SH-SY5Y (cell line): ENCODE results near the gene SOCS2.

Source experiments
- GATA2 ChIP-seq: IDR thresholded peaks from 2 replicates; pipeline ENCODE4 v1.6.1; 2011; ENCODE audit warnings: mild to moderate bottlenecking, low read depth, low read length
- GATA3 ChIP-seq: IDR thresholded peaks from 2 replicates; pipeline ENCODE4 v1.6.1; 2011; ENCODE audit warnings: low read depth, mild to moderate bottlenecking, low read length, moderate library complexity

The SOCS2 gene

DNA sequence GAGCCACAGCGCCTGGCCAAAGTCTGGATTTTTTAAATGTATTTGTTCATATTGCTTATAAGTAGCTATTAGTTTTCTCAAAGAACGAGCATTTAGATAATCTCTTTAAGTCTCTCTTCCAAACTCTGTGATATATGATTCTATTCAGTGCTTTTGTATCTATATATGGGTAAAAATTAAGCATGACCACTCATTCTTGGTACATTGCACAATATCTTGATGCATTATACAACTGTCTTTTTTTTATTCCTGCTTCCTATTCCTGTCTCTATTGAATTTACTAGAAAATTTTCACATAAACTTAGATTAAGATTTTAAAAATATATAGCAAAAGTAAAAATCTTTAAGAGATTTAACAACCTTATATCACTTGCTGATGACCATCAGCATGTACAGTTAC lies 29.1 kb downstream of the SOCS2 start:
- TF ChIP-seq GATA2: no peak
- no peak for TF ChIP-seq GATA3

DNA sequence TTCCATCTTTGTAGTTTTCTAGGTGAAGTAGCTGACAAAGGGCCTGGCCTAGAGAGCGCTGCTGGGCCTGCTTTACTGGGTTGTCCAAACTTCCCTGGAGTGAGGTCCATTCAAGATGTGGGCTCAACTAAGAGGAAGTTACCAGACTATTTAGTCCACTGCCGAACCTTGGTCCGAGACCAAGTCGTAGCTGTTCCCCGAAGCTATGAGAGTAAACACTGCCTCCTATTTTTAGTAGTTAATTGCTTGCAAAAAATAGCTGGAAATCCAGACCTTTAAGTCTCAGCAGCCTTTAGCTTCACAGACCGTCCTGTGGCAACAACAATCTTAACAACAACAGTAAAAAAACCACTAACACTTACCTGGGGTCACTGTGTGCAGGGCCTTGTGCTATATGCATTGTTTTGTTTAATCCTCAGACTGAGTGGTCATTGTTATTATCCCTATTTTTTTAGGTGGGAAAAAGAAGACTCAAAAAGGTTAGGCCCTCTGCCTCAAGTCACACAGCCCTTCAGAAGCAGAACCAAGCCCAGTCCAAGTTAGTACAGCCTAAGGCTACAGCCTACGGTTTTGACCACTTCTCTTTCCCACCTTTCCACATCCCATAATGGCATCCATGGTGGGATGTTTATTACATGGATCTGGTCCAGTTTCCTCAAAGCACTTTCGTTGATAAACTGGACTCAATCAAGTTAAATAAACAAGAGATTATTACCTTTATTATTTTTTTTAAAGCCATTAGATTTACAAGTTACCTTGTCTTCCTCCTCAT lies 30.6 kb downstream of the SOCS2 start:
- no peak for TF ChIP-seq GATA3
- no peak for TF ChIP-seq GATA2

DNA sequence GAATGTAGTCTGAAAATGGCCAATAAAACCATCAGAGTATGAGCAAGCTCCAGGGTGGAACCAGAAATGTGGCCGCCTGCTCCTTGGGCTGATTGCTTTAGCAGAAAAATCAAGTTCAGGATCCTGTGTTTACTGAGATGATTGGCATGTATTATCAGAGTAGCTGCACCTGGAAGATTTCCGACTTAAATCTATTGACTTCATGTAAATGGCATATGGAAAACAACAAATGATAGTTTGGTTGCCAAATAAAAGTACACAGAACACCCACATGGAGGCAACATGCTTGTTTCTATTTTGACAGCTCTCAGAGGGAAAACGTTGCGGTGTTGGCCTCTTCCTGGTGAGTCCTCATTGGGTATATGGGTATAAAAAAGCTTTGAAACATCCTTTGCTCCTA lies 31.3 kb downstream of the SOCS2 start:
- TF ChIP-seq GATA2: no peak
- TF ChIP-seq GATA3: no peak

DNA sequence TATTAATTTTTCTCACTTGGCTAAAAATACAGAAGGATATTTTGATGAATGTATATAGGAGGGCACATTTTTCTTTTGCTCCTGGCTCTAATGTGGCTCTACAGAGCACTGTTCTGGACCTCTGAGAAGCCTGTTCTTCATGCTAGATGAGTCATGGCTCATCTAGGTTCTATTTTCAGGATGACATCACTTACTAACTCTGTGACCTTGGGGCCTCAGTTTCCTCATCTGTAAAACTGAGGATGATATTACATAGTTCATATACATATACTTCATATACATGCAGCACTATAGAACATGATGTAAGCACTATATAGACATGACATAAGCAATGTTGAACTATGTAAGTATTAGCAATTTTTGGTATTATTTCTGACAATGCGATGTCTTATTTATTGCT lies 35.8 kb downstream of the SOCS2 start:
- TF ChIP-seq GATA2 (no peak), GATA3 (no peak)

DNA sequence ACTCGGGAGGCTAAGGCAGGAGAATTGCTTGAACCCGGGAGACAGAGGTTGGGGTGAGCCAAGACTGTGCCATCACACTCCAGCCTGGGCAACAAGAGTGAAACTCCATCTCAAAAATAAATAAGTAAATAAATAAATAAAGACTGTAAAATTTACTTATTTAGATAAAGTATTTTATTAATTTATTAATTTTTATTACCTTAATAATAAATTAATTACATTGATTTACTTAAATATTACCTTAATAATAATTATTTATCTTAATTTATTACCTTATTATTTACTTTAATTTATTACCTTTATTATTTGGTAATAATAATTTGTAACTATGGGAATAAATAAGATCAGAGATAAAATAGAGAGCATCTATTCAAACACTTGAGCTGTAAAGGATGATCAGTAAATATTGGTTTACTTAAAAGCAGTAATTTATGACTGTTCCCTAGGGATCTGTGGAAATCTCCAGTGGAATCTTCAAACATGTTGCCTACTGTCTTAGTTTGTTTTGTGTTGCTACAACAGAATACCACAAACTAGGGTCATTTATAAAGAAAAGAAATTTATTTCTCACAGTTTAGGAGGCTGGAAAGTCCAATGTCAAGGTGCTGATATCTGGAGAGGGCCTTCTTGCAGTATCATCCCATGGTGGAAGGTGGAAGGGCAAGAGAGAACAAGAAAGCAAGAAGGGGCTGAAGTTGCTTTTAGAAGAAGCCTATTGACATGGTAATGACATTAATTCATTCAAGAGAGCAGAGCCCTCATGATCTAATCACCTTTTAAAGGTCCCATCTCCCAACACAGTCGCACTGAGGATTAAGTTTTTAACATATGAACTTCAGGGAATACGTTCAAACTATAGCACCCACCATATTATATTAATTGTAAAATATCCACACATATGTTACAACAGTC lies 37.1 kb downstream of the SOCS2 start:
- TF ChIP-seq GATA2: no peak
- no peak for TF ChIP-seq GATA3

DNA sequence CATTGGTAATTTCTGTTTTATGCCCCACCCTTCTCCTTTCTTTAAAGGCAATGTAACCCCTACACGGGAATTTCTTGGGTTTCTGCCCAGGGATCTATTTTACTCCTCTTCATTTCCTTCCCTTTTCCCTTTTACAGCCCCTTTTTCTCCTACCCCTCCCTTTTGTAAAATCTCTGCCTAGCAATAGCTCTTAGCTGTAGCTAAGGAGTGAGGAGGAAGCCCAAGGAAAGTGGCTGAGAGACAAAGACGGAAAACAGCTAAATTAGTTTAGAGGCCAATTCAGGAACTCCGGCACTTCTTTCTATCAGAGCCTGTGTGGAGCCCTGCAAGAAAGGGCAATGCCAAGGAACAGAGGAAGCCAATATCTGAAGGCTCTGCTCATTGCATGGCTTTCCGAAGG lies 40.3 kb downstream of the SOCS2 start:
- TF ChIP-seq GATA3: no peak
- TF ChIP-seq GATA2: no peak

DNA sequence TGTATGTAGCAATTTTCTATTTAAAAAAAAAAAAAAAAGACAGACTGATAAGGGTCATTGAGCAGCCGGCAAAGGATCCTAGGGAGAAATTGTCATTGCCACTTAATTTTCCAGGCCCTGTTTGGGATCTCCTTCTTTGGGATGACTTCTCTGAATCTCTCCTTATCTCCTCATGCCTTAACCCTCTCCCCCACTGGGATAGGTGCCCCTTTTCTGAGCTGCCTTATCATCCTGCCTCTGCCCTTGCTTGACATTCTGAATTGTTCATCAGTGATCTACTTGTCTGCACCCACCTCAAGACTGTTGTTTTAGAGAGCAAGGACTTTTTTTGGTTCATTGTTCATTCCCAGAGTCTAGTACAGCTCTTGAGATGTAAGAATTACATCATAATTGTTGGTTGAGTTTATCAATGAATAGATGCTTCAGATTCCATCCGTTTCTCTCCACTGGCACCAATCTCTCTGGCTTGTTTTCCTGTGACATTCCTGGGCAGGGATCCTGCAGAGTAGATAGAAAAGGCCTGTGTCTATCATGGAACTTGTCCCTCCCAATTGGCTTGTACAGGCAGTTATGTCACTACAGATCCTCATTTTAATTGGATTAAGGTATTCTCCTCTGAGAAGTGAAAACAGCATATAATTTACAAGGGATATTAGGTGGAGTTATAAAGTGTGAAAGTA lies 42.6 kb downstream of the SOCS2 start:
- TF ChIP-seq GATA2: no peak
- no peak for TF ChIP-seq GATA3

DNA sequence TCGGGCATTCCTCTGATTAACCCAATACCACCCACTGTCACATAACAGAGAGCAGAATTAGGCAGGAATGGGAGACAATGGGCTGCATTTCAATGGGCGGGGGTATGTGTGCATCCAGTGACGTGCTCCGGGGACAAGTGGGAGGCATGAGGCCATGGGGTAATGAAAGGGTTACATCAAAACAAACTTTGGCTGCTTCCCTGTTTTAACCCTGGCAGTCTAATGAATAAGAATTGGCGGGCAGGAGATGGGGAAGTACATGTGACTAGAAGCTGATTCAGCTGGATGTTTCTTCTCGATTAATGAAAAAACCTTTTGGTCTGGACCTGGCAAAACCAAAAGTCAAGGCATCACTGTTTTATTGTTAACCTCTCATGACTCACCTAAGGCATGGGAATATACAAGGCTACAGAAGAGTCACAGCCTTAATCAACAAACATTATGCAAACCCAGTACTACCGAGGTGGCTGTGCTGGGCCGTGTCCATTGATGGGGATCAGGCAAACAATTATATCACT lies 44.2 kb downstream of the SOCS2 start:
- TF ChIP-seq GATA3 (no peak), GATA2 (no peak)

DNA sequence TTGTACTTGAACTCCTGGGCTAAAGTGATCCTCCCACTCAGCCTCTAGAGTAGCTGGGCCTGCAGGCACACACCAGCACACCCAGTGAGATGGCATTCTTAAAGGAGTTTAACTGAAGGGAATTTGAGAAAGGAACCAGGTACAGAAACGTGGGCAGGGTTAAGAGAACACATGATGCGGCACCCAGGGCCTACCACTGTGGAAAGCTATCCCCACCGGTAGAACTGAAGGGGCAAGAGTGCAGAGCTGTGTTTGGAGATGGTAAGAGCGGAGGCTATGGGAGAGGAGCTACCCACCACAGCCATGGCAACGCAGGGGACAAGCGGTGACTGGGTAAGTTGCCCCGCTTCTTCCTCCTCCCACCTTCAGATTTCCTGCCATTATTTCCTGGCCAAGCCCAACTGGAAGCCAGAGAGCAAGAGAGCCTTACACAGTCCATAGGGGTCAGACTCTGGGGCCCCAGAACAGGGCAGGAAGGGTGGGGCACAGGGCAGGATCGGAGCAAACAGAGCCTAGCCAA lies 46.5 kb downstream of the SOCS2 start:
- TF ChIP-seq GATA3 (no peak), GATA2 (no peak)

DNA sequence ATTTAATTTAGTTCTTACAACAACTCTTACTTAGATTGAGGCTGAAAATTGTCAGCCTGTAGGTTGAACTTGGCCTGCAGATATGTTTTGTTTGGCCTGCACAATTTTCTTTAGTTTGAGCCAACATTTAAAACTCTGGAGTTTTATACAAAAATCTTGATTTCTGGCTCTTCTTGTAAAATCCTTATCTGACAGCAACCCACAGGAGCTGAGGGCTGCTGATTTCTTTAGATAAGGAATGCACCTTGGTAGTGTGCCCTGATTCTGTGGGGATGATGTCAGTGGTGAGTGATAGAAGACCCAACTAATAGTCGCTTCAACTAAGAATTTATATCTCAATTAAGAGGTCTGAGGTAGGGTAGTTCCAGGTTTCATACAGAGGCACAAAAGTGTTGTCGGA lies 49.5 kb downstream of the SOCS2 start:
- TF ChIP-seq GATA2 (no peak), GATA3 (no peak)

DNA sequence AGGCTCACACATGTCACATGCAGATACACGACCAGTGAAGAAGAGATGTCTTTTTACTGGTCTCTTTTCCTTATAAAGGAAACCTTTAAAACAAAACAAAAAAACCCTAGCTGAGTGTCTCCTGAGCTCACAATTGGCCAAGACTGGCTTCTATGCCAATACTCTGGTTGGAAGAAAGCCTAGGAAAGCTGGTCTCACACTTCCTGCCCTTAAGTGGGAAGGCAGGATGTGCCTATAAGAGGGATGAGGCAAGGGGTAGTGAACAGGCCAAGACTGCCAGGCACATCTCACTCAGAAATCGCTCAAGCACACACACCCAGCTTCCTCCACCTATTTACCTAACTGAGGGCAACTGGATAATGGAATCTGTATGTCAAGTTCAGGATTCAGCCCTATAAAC lies 50.0 kb downstream of the SOCS2 start:
- TF ChIP-seq GATA2 (no peak), GATA3 (no peak)

DNA sequence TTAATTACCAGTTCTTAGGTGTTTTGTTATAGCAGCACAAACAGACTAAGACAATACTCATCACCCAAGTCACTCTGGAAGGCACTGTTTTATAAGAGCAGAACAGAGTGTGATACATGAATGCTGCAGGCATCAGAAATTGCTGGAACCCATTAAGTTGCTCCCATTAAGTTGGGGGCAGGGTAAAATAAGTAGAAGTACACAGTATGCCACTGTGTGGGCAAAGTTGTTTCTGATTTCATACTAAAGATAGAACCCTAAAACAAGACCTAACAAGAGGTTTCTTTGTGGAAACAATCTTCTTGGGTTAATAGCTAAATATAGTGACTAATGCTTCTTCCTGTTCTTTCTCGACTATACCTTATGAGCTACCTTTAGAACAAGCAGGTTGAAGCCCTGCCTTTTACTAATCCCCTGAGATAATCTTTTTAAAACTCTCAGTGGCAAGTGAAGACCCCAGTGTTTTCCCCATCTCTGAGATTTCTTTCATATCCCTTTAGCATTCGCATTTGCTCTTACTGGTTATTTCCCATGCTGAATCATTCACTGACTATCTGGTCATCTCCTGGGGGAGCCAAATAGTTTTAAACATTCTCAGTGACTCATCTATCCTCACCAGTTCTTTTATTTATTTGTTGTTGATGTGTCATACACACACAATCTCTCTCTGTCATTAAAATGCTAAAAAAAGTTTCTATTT lies 52.3 kb downstream of the SOCS2 start:
- no peak for TF ChIP-seq GATA2

DNA sequence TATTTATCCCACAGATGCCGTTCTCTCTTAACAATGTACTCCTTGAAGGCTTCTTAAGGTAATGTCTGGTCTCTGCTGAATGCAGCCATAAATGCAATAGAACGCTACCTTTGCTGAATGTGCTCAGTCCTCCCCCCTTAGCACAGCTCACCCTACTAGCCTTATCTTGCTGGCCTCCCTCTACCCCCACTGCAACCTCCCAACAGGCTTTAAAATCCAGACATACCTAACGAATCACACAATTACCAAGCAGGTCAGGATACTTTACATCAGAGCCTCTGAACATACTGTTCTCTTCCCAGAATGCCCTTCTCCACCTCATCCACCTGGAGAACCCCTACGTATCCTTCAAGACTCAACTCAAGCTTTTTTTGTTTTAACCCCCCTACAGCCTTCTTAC lies 53.7 kb downstream of the SOCS2 start:
- no peak for TF ChIP-seq GATA2
- no peak for TF ChIP-seq GATA3
